Sigmoid colon (tissue), 7 donors: ENCODE measurements around the gene ATOSB. TPM values are rescaled to one million over a fixed set of nuclear protein-coding genes. Genes with fewer than 3 reads are reported as not detected.

ENCODE experiments used
- DNase-seq: peaks from one replicate; pipeline ENCODE4 v3.0.0-alpha.2; 2019
- H3K27ac ChIP-seq, 4 donors: fragments of 200-600 bp; sonication (generic); one replicate each; pipeline ENCODE4 v1.5.1; 2016 to 2019; ENCODE audit warnings: mild to moderate bottlenecking in 1 of 4
- H3K27me3 ChIP-seq, 3 donors: fragments of 200-600 bp; sonication (generic); one replicate each; pipeline ENCODE4 v1.5.1; 2019; ENCODE audit warnings: mild to moderate bottlenecking in 1 of 3
- H3K36me3 ChIP-seq, 4 donors: fragments of 200-600 bp; sonication (generic); one replicate each; pipeline ENCODE4 v1.5.1; 2016 to 2019
- H3K4me1 ChIP-seq, 4 donors: fragments of 200-600 bp; sonication (generic); one replicate each; pipeline ENCODE4 v1.5.1; 2017 to 2019
- H3K4me3 ChIP-seq, 4 donors: fragments of 200-600 bp; sonication (generic); one replicate each; pipeline ENCODE4 v1.5.1; 2017 to 2019; ENCODE audit warnings: mild to moderate bottlenecking in 2 of 4, moderate library complexity in 1 of 4
- H3K9me3 ChIP-seq, 4 donors: fragments of 200-600 bp in 3 of 4; sonication (generic) in 3 of 4; one replicate each; pipeline versions ENCODE4 v1.5.1 to v1.6.1; 2013 to 2019
- EP300 ChIP-seq, 4 donors: sonication (generic); formaldehyde crosslinking; IDR thresholded peaks; one replicate each; pipeline ENCODE4 v1.6.1; 2017; ENCODE audit warnings: antibody characterized with exemption in 4 of 4
- POLR2A ChIP-seq, 2 donors: fragments of 450-650 bp; IDR thresholded peaks; one replicate each; pipeline ENCODE4 v1.6.1; 2016; ENCODE audit warnings: antibody characterized with exemption in 2 of 2, mild to moderate bottlenecking in 2 of 2, moderate library complexity in 2 of 2
- POLR2AphosphoS5 ChIP-seq, 4 donors: sonication (generic); formaldehyde crosslinking; IDR thresholded peaks; one replicate each; pipeline ENCODE4 v1.6.1; 2017; ENCODE audit warnings: antibody characterized with exemption in 4 of 4
- WGBS, 2 donors: extraction: QIAGEN DNeasy Blood & Tissue Kit; methylation state at CpG; one replicate each; pipeline ENCODE4 v1.1.7; 2013; 5-methylcytosine and 5-hydroxymethylcytosine counted together
- intact Hi-C: fragments of 100-400 bp; cut with DNase I; formaldehyde crosslinking; loops from one replicate; pipeline ENCODE4 v1.15.1; 2023
- polyA plus RNA-seq, 3 donors: library from polyadenylated mRNA; stranded (reverse); fragments of 200-250 nt; gene quantifications; one replicate each; pipeline ENCODE4 v1.2.3, GENCODE V29; 2013
- total RNA-seq, 4 donors: library from RNA; depleted of rRNA; stranded (reverse); fragments of >200 nt; gene quantifications; one replicate each; pipeline ENCODE4 v1.1.0, GENCODE V29; 2016
- TF ChIP-seq, protein P1 (sequence below), 4 experiments: fragments of 450-650 bp in 3 of 4; fragments of 200-600 bp in 1 of 4; IDR thresholded peaks; one replicate each; pipeline ENCODE4 v1.5.1; 2016 to 2019; ENCODE audit warnings: antibody characterized with exemption in 4 of 4, mild to moderate bottlenecking in 3 of 4, moderate library complexity in 2 of 4
- donor health status: healthy with polysubstance abuse.
- donor health status: Bipolar disorder and iron deficiency.
- donor health status: healthy.

The ATOSB gene, protein sequence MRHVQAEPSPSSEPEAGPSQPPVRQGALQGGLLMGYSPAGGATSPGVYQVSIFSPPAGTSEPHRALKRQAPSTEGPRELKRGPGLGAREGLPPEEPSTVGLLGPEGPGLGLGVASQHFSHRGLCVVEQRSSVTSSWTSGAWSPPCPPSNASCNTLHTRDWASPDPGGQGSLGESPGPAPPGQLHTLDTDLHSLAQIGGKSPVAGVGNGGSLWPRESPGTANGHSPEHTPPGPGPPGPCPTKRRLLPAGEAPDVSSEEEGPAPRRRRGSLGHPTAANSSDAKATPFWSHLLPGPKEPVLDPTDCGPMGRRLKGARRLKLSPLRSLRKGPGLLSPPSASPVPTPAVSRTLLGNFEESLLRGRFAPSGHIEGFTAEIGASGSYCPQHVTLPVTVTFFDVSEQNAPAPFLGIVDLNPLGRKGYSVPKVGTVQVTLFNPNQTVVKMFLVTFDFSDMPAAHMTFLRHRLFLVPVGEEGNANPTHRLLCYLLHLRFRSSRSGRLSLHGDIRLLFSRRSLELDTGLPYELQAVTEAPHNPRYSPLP
- total RNA-seq, result 10 to 100 TPM; 10.5 to 22.5 (median 19.1) TPM
- polyA plus RNA-seq, result 10 to 100 TPM; 17.4 to 27.3 (median 25.4) TPM

DNA sequence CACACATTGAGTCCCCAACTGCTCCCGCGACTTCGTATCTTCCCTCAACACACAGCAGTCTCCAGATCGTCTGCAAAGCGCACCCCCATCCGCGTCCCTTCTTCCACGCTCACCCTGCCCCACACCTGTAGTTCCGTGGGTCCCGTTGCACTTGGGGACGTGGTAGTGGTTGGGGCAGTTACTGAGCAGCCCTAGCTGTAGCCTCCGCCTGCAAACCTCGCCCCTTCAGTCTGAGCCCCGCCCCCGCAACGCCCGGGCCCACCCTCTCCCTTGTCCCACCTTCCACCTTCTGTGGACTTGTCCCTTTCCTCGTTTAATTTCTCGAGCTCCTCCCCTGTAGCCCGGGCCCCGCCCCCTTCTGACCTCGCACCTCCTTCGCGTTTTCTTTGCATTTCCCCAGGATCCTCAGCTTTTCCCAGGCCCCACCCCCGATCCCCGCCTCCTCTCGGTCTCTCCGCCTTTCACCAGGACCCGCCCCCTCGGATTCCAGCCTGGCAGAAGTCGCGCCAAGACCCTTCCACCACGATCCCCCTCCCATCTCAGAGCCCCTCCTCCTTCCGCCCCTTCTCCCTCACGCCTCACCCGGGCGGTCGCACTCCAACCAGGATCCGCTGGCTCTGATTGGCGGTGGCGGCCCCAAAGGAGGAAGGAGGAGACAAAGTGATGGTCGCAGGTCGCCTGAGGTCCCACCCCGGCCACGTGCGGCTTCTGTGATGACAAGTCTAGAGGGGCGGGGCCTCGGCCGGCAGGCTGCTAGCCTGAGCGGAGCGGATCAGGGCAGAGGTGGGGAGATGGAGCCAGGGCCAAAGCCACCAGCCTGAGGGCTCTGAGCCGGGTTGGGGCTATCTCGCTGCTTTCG, at the start of gene ATOSB:
TSS of gene ATOSB (minus strand) at position 183 of the 859 bp plus-strand sequence. CDS start 7,588 bp downstream, outside the sequence.
- TF ChIP-seq, protein P1, sequence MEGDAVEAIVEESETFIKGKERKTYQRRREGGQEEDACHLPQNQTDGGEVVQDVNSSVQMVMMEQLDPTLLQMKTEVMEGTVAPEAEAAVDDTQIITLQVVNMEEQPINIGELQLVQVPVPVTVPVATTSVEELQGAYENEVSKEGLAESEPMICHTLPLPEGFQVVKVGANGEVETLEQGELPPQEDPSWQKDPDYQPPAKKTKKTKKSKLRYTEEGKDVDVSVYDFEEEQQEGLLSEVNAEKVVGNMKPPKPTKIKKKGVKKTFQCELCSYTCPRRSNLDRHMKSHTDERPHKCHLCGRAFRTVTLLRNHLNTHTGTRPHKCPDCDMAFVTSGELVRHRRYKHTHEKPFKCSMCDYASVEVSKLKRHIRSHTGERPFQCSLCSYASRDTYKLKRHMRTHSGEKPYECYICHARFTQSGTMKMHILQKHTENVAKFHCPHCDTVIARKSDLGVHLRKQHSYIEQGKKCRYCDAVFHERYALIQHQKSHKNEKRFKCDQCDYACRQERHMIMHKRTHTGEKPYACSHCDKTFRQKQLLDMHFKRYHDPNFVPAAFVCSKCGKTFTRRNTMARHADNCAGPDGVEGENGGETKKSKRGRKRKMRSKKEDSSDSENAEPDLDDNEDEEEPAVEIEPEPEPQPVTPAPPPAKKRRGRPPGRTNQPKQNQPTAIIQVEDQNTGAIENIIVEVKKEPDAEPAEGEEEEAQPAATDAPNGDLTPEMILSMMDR (IDR thresholded peaks at IDR 0.05), result no peak
- TF ChIP-seq POLR2A (IDR thresholded peaks at IDR 0.05) (peak; percentile 30 to 75), POLR2AphosphoS5 (IDR thresholded peaks at IDR 0.05) (peak; percentile 28 to 87 (median 77))
- intact Hi-C loops, result loop anchor here (1.0 to 5.0 kb wide), 3 partner anchors 45 to 436 kb away; no protein-coding TSS in a partner anchor
- H3K4me3 ChIP-seq, result peak within 1 kb of the TSS; percentile 43 to 63 (median 58)
- H3K36me3 ChIP-seq, result no peaks in the 10 kb centered on the region
- H3K9me3 ChIP-seq, result peaks cover 0 to 3% (median 0%) of the 10 kb centered on the region in 4 donors
- H3K27ac ChIP-seq, result peak within 1 kb of the TSS; percentile 90 to 96 (median 92)
- WGBS, 2 donors, result 1% methylated on average over 54 of the region's 54 CpGs
- peak; percentile 98 for DNase-seq
- H3K4me1 ChIP-seq, result peaks cover 0 to 56% (median 48%) of the 10 kb centered on the region in 4 donors
- no peaks in the 10 kb centered on the region for H3K27me3 ChIP-seq

DNA sequence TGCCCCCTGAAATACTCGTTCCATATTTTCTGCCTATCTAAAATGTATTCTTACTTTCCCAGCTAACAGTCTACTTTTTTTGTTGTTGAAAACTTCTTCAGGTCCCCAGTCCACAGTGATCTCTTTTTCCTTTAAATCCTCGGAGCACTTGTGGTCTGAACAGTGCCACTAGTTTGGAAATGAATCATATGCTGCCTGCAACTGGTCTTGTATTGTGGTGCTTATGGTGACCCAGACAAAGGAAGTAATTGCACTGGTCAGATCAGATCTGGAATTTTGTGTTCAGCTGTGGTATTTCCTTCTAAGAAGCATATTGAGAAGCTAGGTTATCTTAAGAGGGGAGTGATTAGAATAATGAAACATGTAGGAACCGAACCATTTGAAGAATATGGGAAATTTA, 49.0 kb upstream of the ATOSB start:
- no peaks in the 10 kb centered on the region for H3K36me3 ChIP-seq
- TF ChIP-seq EP300 (IDR thresholded peaks at IDR 0.05) (no peak), POLR2AphosphoS5 (IDR thresholded peaks at IDR 0.05) (no peak), POLR2A (IDR thresholded peaks at IDR 0.05) (no peak)
- TF ChIP-seq, protein P1 (IDR thresholded peaks at IDR 0.05), result no peak
- H3K4me3 ChIP-seq, result no peak overlapping the region
- no peaks in the 10 kb centered on the region for H3K9me3 ChIP-seq
- 74 to 79% methylated on average over 3 of the region's 3 CpGs for WGBS, 2 donors
- DNase-seq, result no peak
- no peaks in the 10 kb centered on the region for H3K27me3 ChIP-seq
- intact Hi-C loops, result loop anchor here (5.0 kb wide), 1 partner anchor 93 kb away; no protein-coding TSS in a partner anchor
- peaks cover 0 to 15% (median 13%) of the 10 kb centered on the region in 4 donors for H3K4me1 ChIP-seq
- no peak overlapping the region for H3K27ac ChIP-seq

DNA sequence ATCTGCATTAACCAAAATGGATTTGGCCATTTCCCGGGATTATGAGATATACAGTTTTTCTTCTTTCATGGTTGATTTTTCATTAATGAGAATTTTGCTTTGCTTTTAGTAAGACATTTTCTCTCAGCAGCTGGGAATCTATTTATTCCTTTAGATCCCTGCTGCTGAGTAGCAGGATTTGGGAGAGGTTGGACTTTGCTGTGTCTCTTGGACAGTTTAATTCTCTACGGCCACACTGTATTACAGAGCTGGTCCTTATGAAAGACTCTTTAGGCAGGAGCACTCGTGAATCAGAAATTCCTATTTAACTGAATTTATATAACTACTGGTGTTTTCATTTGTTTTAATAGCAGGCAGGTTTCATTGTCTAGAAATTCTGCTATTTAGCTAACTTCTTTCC, 47.8 kb upstream of the ATOSB start:
- Histone ChIP-seq H3K27me3 (no peaks in the 10 kb centered on the region), H3K27ac (peak overlapping the region in 3 of 4 donors; percentile 92 to 95 (median 94)), H3K4me1 (peaks cover 0 to 15% (median 13%) of the 10 kb centered on the region in 4 donors), H3K36me3 (no peaks in the 10 kb centered on the region), H3K4me3 (no peak overlapping the region), H3K9me3 (no peaks in the 10 kb centered on the region)
- WGBS, 2 donors, result 12 to 78% methylated on average over 3 of the region's 3 CpGs
- TF ChIP-seq POLR2A (IDR thresholded peaks at IDR 0.05) (no peak), EP300 (IDR thresholded peaks at IDR 0.05) (no peak), POLR2AphosphoS5 (IDR thresholded peaks at IDR 0.05) (no peak)
- TF ChIP-seq, protein P1 (IDR thresholded peaks at IDR 0.05), result no peak
- DNase-seq, result no peak
- intact Hi-C loops, result loop anchor here (5.0 kb wide), 1 partner anchor 94 kb away; no protein-coding TSS in a partner anchor

DNA sequence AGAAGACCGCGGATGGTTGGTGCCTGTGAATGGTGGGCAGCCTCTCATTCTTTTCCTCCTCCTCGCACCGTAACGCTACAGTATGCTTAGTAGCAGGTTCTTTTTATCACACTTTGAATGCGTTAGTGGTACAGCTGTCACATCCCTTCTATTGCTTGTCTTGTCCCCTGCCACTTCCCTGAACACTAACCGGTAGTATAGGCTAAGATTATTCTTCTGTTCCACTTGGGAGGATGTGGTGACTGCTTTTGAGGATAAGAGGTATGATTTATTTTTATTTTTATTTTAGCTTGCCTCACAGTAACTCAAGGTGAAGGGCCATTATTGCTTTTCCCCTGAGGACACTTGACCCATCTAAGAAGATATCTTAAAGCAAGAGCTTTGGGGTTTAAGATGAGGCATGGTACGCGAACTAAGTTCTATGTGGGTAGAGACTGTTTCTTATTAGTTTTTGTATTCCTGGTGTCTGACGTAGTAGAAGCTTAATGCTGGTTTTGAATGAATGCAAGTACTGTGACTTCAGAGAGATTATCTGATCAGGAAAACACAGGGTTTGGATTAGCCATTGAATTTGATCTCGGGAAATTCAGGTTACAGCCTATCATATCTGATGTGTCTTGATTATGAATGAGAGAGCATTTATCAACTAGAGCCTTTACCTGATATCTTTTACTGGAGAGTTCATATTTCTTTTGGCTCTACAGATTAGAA, 47.1 kb upstream of the ATOSB start:
- H3K27ac ChIP-seq, result peak overlapping the region; percentile 92 to 95 (median 94)
- no peaks in the 10 kb centered on the region for H3K27me3 ChIP-seq
- no peaks in the 10 kb centered on the region for H3K36me3 ChIP-seq
- no peak for DNase-seq
- no peaks in the 10 kb centered on the region for H3K9me3 ChIP-seq
- TF ChIP-seq POLR2A (IDR thresholded peaks at IDR 0.05) (no peak), EP300 (IDR thresholded peaks at IDR 0.05) (no peak), POLR2AphosphoS5 (IDR thresholded peaks at IDR 0.05) (no peak)
- TF ChIP-seq, protein P1 (IDR thresholded peaks at IDR 0.05), result no peak
- H3K4me3 ChIP-seq, result peak overlapping the region; percentile 66 to 91 (median 86)
- intact Hi-C loops, result loop anchor here (5.0 kb wide), 1 partner anchor 95 kb away; no protein-coding TSS in a partner anchor
- WGBS, 2 donors, result 6 to 24% methylated on average over 11 of the region's 11 CpGs
- peaks cover 0 to 15% (median 13%) of the 10 kb centered on the region in 4 donors for H3K4me1 ChIP-seq
